Mesothelial cell of epicardium (in vitro differentiated cells): Measurements from ENCODE around the gene ZNF638. TPM values are rescaled to one million over a fixed set of nuclear protein-coding genes. Genes with fewer than 3 reads are reported as not detected.
"Not testable (repeated sequence)": the region's sequence is repeated elsewhere in the genome, so short reads cannot be mapped to it uniquely, and the experiment has no call there.

ENCODE experiments used
- DNase-seq, 2 experiments: peaks; one replicate each; pipeline ENCODE4 v3.0.0; 2021; ENCODE audit warnings: low spot score in 2 of 2; ENCODE audit not compliant: unreplicated experiment in 2 of 2
- H3K27ac Mint-ChIP-seq: 2 replicates; pipeline ENCODE4 v1.8.0; 2021; ENCODE audit warnings: mixed read lengths
- H3K27me3 Mint-ChIP-seq: 2 replicates; pipeline ENCODE4 v1.8.0; 2021; ENCODE audit warnings: low read depth, mixed read lengths
- H3K36me3 Mint-ChIP-seq: 2 replicates; pipeline ENCODE4 v1.8.0; 2021; ENCODE audit warnings: mixed read lengths
- H3K4me1 Mint-ChIP-seq: 2 replicates; pipeline ENCODE4 v1.8.0; 2021; ENCODE audit warnings: mixed read lengths
- H3K4me3 Mint-ChIP-seq: 2 replicates; pipeline ENCODE4 v1.8.0; 2021; ENCODE audit warnings: mild to moderate bottlenecking, moderate library complexity, mixed read lengths
- H3K9me3 Mint-ChIP-seq: 2 replicates; pipeline ENCODE4 v1.8.0; 2021; ENCODE audit warnings: mixed read lengths
- CTCF ChIP-seq: fragments of 200-600 bp; sonication (generic); IDR thresholded peaks from one replicate; pipeline ENCODE4 v1.5.0; 2021; ENCODE audit warnings: antibody characterized with exemption; ENCODE audit not compliant: unreplicated experiment
- total RNA-seq: library from RNA; stranded (reverse); gene quantifications from 3 replicates; pipeline ENCODE4 v1.2.1, GENCODE V29; 2021

Gene ZNF638
- total RNA-seq, 1 donor from 2014 or later: 208 TPM

GRCh38 chr2:71306762-71307161, 24.8 kb upstream of the ZNF638 start:
- no peak for TF ChIP-seq CTCF
- H3K27ac Mint-ChIP-seq: no peak overlapping the region
- H3K27me3 Mint-ChIP-seq: peaks cover 13% of the 10 kb centered on the region
- H3K9me3 Mint-ChIP-seq: no peaks in the 10 kb centered on the region
- no peak for DNase-seq
- H3K4me1 Mint-ChIP-seq: no peaks in the 10 kb centered on the region
- H3K4me3 Mint-ChIP-seq: no peak overlapping the region
- H3K36me3 Mint-ChIP-seq: no peaks in the 10 kb centered on the region

DNA sequence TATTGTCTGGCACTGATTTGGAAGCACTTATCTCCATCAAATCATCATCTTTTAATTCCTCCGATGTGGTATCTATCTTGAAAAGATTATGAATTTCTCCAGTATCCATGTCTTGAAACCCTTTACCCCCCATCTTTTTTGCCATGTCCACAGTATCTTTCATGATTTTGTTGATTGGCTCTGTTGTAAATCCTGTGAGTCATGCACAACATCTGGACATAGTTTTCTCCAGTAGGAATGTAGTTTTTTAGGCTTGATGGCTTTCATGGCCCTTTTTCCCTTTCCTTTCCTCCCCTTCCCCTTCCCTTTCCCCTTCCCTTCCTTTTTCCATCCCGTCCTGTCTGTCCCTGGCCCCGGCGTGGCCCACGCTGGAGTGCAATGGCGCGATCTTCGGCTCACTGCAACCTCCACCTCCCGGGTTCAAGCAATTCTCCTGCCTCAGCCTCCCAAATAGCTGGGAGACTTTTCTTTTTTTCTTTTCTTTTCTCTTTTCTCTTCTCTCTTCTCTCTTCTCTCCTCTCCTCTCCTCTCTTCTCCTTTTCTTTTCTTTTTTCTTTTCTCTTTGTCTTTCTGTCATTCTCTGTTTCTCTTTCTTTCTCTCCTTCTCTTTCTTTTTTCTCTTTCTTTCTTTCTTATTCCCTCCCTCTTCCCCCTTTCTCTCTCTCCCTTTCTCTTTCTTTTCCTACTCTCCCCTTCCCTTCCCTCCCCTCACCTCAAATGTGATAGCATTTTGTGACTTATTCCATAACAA, 18.4 kb upstream of the ZNF638 start:
- peaks cover 13% of the 10 kb centered on the region for H3K9me3 Mint-ChIP-seq
- H3K4me3 Mint-ChIP-seq: no peak overlapping the region

DNA sequence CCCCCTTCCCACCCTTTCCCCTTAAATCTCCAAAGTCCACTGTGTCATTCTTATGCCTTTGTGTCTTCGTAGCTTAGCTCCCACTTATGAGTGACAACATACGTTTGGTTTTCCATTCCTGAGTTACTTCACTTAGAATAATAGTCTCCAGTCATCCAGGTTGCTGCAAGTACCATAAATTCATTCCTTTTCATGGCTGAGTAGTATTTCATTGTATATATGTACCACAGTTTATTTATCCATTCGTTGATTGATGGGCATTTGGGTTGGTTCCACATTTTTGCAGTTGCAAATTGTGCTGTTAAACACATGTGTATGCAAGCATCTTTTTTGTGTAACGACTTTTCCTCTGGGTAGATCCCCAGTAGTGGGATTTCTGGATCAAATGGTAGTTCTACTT, 14.5 kb upstream of the ZNF638 start:
- H3K9me3 Mint-ChIP-seq: peaks cover 48% of the 10 kb centered on the region
- no peak for TF ChIP-seq CTCF
- DNase-seq: no peak
- no peak overlapping the region for H3K27ac Mint-ChIP-seq
- no peak overlapping the region for H3K4me3 Mint-ChIP-seq
- H3K36me3 Mint-ChIP-seq: peaks cover 6% of the 10 kb centered on the region
- no peaks in the 10 kb centered on the region for H3K4me1 Mint-ChIP-seq
- peaks cover 20% of the 10 kb centered on the region for H3K27me3 Mint-ChIP-seq

More for the DNA sequence above, 18.4 kb upstream of the ZNF638 start:
- H3K27me3 Mint-ChIP-seq: peaks cover 28% of the 10 kb centered on the region
- no peaks in the 10 kb centered on the region for H3K36me3 Mint-ChIP-seq
- no peak for DNase-seq
- no peak for TF ChIP-seq CTCF
- H3K4me1 Mint-ChIP-seq: no peaks in the 10 kb centered on the region
- H3K27ac Mint-ChIP-seq: no peak overlapping the region

DNA sequence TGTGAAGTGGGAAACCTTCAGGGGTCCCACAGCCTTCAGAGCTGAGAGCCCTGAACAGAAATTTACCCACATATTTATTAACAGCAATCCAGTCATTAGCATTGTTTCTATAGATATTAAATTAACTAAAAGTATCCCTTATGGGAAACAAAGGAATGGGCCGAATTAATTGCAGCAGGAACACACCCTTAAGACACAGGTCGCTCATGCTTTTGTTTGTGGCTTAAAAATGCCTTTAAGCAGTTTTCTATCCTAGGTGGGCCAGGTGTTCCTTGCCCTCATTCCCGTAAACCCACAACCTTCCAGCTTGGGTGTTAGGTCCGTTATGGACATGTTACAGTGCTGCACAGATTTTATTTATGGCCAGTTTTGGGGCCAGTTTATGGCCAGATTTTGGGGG, 13.7 kb upstream of the ZNF638 start:
- H3K4me1 Mint-ChIP-seq, DNase-seq, H3K27ac Mint-ChIP-seq, H3K4me3 Mint-ChIP-seq: not testable (repeated sequence)
- peaks cover 56% of the 10 kb centered on the region for H3K9me3 Mint-ChIP-seq
- H3K36me3 Mint-ChIP-seq: peaks cover 10% of the 10 kb centered on the region
- peaks cover 17% of the 10 kb centered on the region for H3K27me3 Mint-ChIP-seq

DNA sequence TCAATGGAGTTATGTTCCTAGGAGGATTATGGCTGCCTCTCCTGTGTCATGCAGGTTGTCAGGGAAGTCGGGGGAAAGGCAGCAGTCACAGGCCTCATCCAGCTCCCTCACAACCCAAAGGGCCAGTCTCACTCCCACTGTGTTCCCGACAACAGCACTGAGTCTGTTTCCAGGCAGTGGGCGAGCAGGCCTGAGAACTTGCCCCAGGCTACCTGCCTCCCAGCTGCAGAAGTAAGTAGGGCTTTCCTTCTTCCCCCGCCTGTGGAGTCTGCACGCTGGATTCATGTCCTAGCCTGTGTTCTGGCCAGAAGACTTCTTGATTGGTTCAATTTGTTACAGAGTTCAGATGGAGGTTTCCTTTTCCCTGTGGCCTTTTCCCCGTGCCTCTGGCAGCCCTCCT, 8.2 kb upstream of the ZNF638 start:
- H3K27ac Mint-ChIP-seq: no peak overlapping the region
- no peaks in the 10 kb centered on the region for H3K4me1 Mint-ChIP-seq
- H3K4me3 Mint-ChIP-seq: no peak overlapping the region
- H3K9me3 Mint-ChIP-seq: peaks cover 51% of the 10 kb centered on the region
- TF ChIP-seq CTCF: no peak
- no peaks in the 10 kb centered on the region for H3K27me3 Mint-ChIP-seq
- DNase-seq: no peak
- H3K36me3 Mint-ChIP-seq: peaks cover 10% of the 10 kb centered on the region

GRCh38 chr2:71326968-71327367, 4.6 kb upstream of the ZNF638 start:
- Mint-ChIP-seq H3K4me3 (no peak overlapping the region), H3K36me3 (peaks cover 5% of the 10 kb centered on the region), H3K27ac (no peak overlapping the region), H3K4me1 (no peaks in the 10 kb centered on the region), H3K27me3 (peaks cover 2% of the 10 kb centered on the region), H3K9me3 (peaks cover 19% of the 10 kb centered on the region)
- DNase-seq: no peak
- TF ChIP-seq CTCF: no peak
